Hepatocyte (in vitro differentiated cells): ENCODE results near the gene CERS5.

ENCODE experiments used
- CTCF ChIP-seq: fragments of 200-600 bp; sonication (generic); IDR thresholded peaks from 2 replicates; pipeline ENCODE4 v1.5.1; 2016; ENCODE audit warnings: antibody characterized with exemption, mild to moderate bottlenecking; ENCODE audit not compliant: poor library complexity
- EZH2phosphoT487 ChIP-seq: fragments of 200-600 bp; sonication (generic); IDR thresholded peaks from one replicate; pipeline ENCODE4 v1.6.1; 2018; ENCODE audit warnings: antibody characterized with exemption, mild to moderate bottlenecking, low read depth, moderate library complexity; ENCODE audit not compliant: unreplicated experiment, severe bottlenecking

GRCh38 chr12:50149311-50149710, 17.9 kb downstream of the CERS5 start:
- no peak for TF ChIP-seq CTCF
- no peak for TF ChIP-seq EZH2phosphoT487
